Astrocyte of the cerebellum (primary cell): Measurements from ENCODE around the gene SIX2.

ENCODE experiments used
- DNase-seq: peaks from one replicate; pipeline ENCODE4 v3.0.0-alpha.2; 2011; ENCODE audit warnings: low read depth
- H3K4me3 ChIP-seq: 2 replicates; pipeline ENCODE4 v1.5.1; 2011; ENCODE audit warnings: mild to moderate bottlenecking, low read depth, low read length, moderate library complexity
- in situ Hi-C: cut with HindIII; loops from 2 replicates; pipeline ENCODE4 v1.10.0; 2017; ENCODE audit warnings: low sequenced_read_pairs
- TF ChIP-seq, protein P1 (sequence below): IDR thresholded peaks from 2 replicates; pipeline ENCODE4 v1.5.1; 2012; ENCODE audit warnings: low read length, low read depth, moderate library complexity, mild to moderate bottlenecking; ENCODE audit errors: missing control alignments

The SIX2 gene

DNA sequence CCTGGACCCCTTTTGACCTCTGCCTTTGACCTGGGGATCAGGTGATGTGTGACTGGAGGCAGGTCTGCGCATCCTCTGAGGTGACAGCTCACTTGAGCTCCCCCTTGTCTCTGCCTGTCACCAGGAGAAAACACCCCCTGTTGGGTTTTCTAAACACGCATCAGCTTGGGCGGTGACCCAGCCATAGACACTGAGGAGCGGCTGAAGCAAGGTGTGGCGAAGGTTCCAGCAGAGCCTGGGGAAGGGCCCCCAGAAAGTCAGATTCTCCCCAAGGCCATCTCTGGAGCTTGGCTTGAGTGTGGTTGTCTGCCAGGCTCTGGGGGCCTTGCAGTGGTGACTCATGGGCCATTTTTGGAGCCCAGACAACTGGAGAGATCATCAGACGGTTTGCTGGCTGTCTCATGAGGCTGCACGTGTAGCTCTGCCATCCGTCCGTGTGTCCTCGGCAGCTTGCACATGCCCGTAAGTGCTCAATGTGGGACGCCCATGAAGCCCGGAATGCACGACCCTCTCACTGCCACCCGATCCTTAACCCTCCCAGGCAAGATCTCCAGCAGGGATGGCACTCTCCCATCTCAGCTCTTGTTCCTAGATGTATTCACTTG is 38.3 kb downstream of the SIX2 start:
- no peak overlapping the region for H3K4me3 ChIP-seq
- TF ChIP-seq, protein P1, sequence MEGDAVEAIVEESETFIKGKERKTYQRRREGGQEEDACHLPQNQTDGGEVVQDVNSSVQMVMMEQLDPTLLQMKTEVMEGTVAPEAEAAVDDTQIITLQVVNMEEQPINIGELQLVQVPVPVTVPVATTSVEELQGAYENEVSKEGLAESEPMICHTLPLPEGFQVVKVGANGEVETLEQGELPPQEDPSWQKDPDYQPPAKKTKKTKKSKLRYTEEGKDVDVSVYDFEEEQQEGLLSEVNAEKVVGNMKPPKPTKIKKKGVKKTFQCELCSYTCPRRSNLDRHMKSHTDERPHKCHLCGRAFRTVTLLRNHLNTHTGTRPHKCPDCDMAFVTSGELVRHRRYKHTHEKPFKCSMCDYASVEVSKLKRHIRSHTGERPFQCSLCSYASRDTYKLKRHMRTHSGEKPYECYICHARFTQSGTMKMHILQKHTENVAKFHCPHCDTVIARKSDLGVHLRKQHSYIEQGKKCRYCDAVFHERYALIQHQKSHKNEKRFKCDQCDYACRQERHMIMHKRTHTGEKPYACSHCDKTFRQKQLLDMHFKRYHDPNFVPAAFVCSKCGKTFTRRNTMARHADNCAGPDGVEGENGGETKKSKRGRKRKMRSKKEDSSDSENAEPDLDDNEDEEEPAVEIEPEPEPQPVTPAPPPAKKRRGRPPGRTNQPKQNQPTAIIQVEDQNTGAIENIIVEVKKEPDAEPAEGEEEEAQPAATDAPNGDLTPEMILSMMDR, result no peak
- no peak for DNase-seq
- in situ Hi-C loops, result no loop called here

- TF ChIP-seq, protein P1, result no peak
- no peak overlapping the region for H3K4me3 ChIP-seq
- no peak for DNase-seq
- in situ Hi-C loops, result loop anchor here (5.0 kb wide), 1 partner anchor 42 kb away; no protein-coding TSS in a partner anchor
These were observed 39.3 kb downstream of the SIX2 start for GRCh38 chr2:44969936-44970335.

- TF ChIP-seq, protein P1, result no peak
- DNase-seq, result no peak
- in situ Hi-C loops, result loop anchor here (5.0 kb wide), 1 partner anchor 44 kb away; no protein-coding TSS in a partner anchor
- no peak overlapping the region for H3K4me3 ChIP-seq
These were observed 41.4 kb downstream of the SIX2 start for GRCh38 chr2:44967727-44968432.

GRCh38 chr2:44967056-44967455 is 42.2 kb downstream of the SIX2 start:
- in situ Hi-C loops, result loop anchor here (5.0 kb wide), 1 partner anchor 45 kb away; no protein-coding TSS in a partner anchor
- TF ChIP-seq, protein P1, result no peak
- DNase-seq, result no peak
- H3K4me3 ChIP-seq, result no peak overlapping the region

- H3K4me3 ChIP-seq, result no peak overlapping the region
- no peak for DNase-seq
- TF ChIP-seq, protein P1, result no peak
- in situ Hi-C loops, result loop anchor here (5.0 kb wide), 1 partner anchor 47 kb away; no protein-coding TSS in a partner anchor
These were observed 43.6 kb downstream of the SIX2 start for GRCh38 chr2:44965684-44966083.

GRCh38 chr2:44964752-44965236 is 44.5 kb downstream of the SIX2 start:
- no peak for DNase-seq
- TF ChIP-seq, protein P1, result no peak
- in situ Hi-C loops, result loop anchor here (5.0 kb wide), 2 partner anchors 48 to 487 kb away; no protein-coding TSS in a partner anchor
- no peak overlapping the region for H3K4me3 ChIP-seq
